SK-N-SH treated with all-trans-retinoic acid at 6 μM for 48 hours (cell line): Measurements from ENCODE around the gene MESP1.

ENCODE experiments used
- ATAC-seq: fragments of 200-7000 bp; cut with Tn5 transposase; 3 replicates; pipeline ENCODE4 v1.9.1; 2020; ENCODE audit warnings: mild to moderate bottlenecking, moderate library complexity
- CREB5 ChIP-seq: fragments of 250-450 bp; sonication (Bioruptor Pico); IDR thresholded peaks from 2 replicates; pipeline ENCODE4 v1.5.1; 2020; ENCODE audit warnings: low read depth, mild to moderate bottlenecking, moderate library complexity
- CSRNP3 ChIP-seq: fragments of 250-450 bp; sonication (Bioruptor Pico); IDR thresholded peaks from 2 replicates; pipeline ENCODE4 v1.5.1; 2021; ENCODE audit warnings: mild to moderate bottlenecking, moderate library complexity
- ESRRG ChIP-seq: fragments of 250-450 bp; sonication (Bioruptor Pico); IDR thresholded peaks from 2 replicates; pipeline ENCODE4 v1.6.1; 2021; ENCODE audit warnings: mild to moderate bottlenecking
- GLIS3 ChIP-seq: fragments of 250-450 bp; sonication (Bioruptor Pico); IDR thresholded peaks from 2 replicates; pipeline ENCODE4 v1.5.0; 2020; ENCODE audit warnings: mild to moderate bottlenecking, moderate library complexity
- ISL1 ChIP-seq: fragments of 250-450 bp; sonication (Bioruptor Pico); IDR thresholded peaks from 2 replicates; pipeline ENCODE4 v2.1.2; 2022; ENCODE audit warnings: mild to moderate bottlenecking, moderate library complexity
- OSR1 ChIP-seq: fragments of 250-450 bp; sonication (Bioruptor Pico); IDR thresholded peaks from 2 replicates; pipeline ENCODE4 v1.8.0; 2022; ENCODE audit warnings: moderate library complexity, mild to moderate bottlenecking, inconsistent platforms
- PATZ1 ChIP-seq: fragments of 250-450 bp; sonication (Bioruptor Pico); IDR thresholded peaks from 2 replicates; pipeline ENCODE4 v1.8.0; 2020; ENCODE audit warnings: mild to moderate bottlenecking, moderate library complexity, borderline replicate concordance
- RARB ChIP-seq: fragments of 250-450 bp; sonication (Bioruptor Pico); IDR thresholded peaks from 2 replicates; pipeline ENCODE4 v1.8.0; 2021; ENCODE audit warnings: mild to moderate bottlenecking, moderate library complexity
- SNAI2 ChIP-seq: fragments of 250-450 bp; sonication (Bioruptor Pico); IDR thresholded peaks from 2 replicates; pipeline ENCODE4 v1.5.0; 2020; ENCODE audit warnings: mild to moderate bottlenecking, moderate library complexity
- TCF4 ChIP-seq: fragments of 250-450 bp; sonication (Bioruptor Pico); IDR thresholded peaks from 2 replicates; pipeline ENCODE4 v1.8.0; 2021; ENCODE audit warnings: mild to moderate bottlenecking, moderate library complexity, borderline replicate concordance
- TOX ChIP-seq: fragments of 250-450 bp; sonication (Bioruptor Pico); IDR thresholded peaks from 2 replicates; pipeline ENCODE4 v1.8.0; 2021; ENCODE audit warnings: mild to moderate bottlenecking, moderate library complexity, borderline replicate concordance
- TSHZ2 ChIP-seq: fragments of 250-450 bp; sonication (Bioruptor Pico); IDR thresholded peaks from 2 replicates; pipeline ENCODE4 v1.5.0; 2020; ENCODE audit warnings: mild to moderate bottlenecking, moderate library complexity
- ZFP3 ChIP-seq: fragments of 250-450 bp; sonication (Bioruptor Pico); IDR thresholded peaks from 2 replicates; pipeline ENCODE4 v1.5.0; 2020; ENCODE audit warnings: mild to moderate bottlenecking, moderate library complexity
- ZNF565 ChIP-seq: fragments of 450-650 bp; formaldehyde crosslinking; conservative IDR thresholded peaks from 2 replicates; pipeline ENCODE4 v1.5.0; 2020; ENCODE audit warnings: low read depth, mild to moderate bottlenecking, moderate library complexity
- ZNF8 ChIP-seq: fragments of 450-650 bp; formaldehyde crosslinking; IDR thresholded peaks from 2 replicates; pipeline ENCODE4 v1.5.0; 2020; ENCODE audit warnings: mild to moderate bottlenecking, moderate library complexity
- TF ChIP-seq, protein P1 (sequence below): fragments of 250-450 bp; sonication (Bioruptor Pico); IDR thresholded peaks from 2 replicates; pipeline ENCODE4 v1.8.0; 2021; ENCODE audit warnings: low read depth, mild to moderate bottlenecking, moderate library complexity, borderline replicate concordance

The MESP1 gene

DNA sequence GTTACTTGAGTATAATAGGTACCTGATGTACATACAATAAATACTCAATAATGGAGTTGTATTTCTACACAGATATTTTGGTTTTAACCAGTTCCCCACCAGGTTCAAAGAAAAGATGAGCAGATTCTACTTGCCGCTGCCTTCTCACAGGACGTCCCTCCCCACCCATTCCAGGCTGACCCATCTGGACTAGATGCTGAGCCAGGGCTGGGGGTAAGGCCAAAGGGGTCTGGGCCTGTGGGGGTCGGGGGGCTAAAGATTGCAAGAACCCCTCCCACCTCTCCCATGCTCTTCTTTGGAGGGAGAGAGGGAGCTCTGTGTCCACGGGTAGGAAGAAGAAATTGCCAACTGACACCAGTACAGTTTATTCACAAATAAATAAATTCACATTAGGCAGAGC lies 1.5 kb downstream of the MESP1 start:
- TF ChIP-seq CREB5 (CRISPR knock-in tag) (no peak), ZNF565 (CRISPR knock-in tag) (no peak), GLIS3 (CRISPR knock-in tag) (no peak), ESRRG (no peak), OSR1 (CRISPR knock-in tag) (no peak), RARB (CRISPR knock-in tag) (no peak), CSRNP3 (CRISPR knock-in tag) (no peak), SNAI2 (CRISPR knock-in tag) (no peak)
- TF ChIP-seq, all 23 proteins: peak for 0
- no peak for ATAC-seq

DNA sequence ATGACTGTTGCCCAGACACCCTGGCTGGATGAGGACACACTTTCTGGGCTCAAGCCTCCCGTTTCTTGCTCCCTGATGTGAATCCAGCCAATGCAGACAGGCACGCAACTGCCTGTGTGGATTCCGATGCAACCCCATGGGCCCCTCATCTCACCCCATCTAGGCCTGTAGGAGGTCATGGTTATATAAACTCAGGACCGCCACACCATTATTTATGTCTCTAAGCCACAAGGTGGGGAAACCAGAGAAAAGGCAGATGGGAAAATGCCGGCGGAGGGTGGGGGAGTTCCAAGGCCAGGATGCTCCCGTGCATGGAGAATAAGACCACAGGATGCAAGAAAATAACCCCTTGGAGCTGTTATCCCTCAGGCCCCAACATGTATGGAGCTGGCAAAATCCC lies 2.0 kb downstream of the MESP1 start:
- TF ChIP-seq TSHZ2 (CRISPR knock-in tag): no peak
- TF ChIP-seq ZNF8 (CRISPR knock-in tag): no peak
- TF ChIP-seq PATZ1 (CRISPR knock-in tag): no peak
- TF ChIP-seq TCF4: no peak
- TF ChIP-seq CREB5 (CRISPR knock-in tag): no peak
- TF ChIP-seq ISL1 (CRISPR knock-in tag): no peak
- TF ChIP-seq, protein P1, sequence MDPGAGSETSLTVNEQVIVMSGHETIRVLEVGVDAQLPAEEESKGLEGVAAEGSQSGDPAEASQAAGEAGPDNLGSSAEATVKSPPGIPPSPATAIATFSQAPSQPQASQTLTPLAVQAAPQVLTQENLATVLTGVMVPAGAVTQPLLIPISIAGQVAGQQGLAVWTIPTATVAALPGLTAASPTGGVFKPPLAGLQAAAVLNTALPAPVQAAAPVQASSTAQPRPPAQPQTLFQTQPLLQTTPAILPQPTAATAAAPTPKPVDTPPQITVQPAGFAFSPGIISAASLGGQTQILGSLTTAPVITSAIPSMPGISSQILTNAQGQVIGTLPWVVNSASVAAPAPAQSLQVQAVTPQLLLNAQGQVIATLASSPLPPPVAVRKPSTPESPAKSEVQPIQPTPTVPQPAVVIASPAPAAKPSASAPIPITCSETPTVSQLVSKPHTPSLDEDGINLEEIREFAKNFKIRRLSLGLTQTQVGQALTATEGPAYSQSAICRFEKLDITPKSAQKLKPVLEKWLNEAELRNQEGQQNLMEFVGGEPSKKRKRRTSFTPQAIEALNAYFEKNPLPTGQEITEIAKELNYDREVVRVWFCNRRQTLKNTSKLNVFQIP (CRISPR knock-in tag): no peak
- TF ChIP-seq ZFP3 (CRISPR knock-in tag): no peak
- ATAC-seq: no peak

DNA sequence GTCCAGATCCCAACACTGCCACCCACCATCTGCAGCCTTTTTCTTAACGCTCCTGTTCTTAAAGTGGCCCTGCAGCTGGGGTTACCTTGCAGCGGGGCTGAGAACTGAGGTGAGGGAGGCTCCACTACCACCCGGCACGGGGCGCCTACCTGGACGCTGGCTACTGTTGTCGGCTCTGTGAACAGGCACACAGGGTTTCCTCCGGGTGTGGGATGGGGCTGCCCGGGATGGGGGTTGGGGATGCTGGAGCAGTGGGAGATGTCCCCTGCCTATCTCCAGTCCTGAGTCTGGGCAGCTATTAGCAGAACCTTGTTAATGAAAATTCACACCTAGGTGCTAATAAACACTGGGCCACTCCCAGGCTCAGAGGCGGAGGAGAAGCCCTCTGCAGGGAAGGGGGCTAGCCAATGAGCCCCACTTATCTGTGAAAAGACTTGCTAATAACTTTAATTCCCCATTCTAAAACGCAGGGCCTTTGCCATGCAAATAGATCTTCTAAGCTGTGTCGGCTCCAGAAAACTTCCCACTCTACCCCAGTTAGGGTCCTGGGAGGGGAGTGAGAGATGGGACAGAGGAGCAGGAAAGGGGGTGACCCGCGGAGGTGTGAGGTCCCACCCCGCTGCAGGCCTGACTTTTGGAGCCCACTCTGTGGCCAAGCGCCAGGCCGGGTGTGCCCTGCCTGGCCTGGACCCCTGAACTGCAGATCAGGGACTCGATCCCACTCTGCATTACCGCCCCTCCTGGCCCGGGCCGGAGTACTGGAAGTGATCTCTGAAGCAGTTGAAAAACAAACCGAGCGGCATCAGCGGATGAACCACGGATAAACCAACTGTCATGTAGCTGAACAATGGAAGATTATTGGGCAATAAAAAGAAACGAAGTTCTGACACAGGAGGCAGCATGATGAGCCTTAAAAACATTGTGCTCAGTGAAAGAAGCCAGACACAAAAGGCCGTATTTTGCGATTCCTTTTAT lies 3.1 kb downstream of the MESP1 start:
- no peak for ATAC-seq
- TF ChIP-seq ZFP3 (CRISPR knock-in tag) (no peak), OSR1 (CRISPR knock-in tag) (no peak), TCF4 (no peak), ESRRG (no peak), SNAI2 (CRISPR knock-in tag) (no peak), CSRNP3 (CRISPR knock-in tag) (no peak), TOX (CRISPR knock-in tag) (no peak), TSHZ2 (CRISPR knock-in tag) (no peak)
- TF ChIP-seq, protein P1 (CRISPR knock-in tag): no peak
